ENCODE measurements around the gene CPT1A.
"Not testable (repeated sequence)": the region's sequence is repeated elsewhere in the genome, so short reads cannot be mapped to it uniquely, and the experiment has no call there.

Gene CPT1A

GRCh38 chr11:68841718-68842426, at the start of gene CPT1A:
CPT1A (minus strand) TSS chr11:68841916; CDS start chr11:68815474, 26,442 bp downstream.
- peak; percentile 68 for DNase-seq

GRCh38 chr11:68890490-68891231, 48.9 kb upstream of the CPT1A start:
- no peak for DNase-seq

GRCh38 chr11:68889948-68890446, 48.3 kb upstream of the CPT1A start:
- no peak for DNase-seq

- not testable (repeated sequence) for DNase-seq
Observed at GRCh38 chr11:68884827-68885226, 43.1 kb upstream of the CPT1A start.

- DNase-seq, result no peak
Observed at GRCh38 chr11:68882391-68882790, 40.7 kb upstream of the CPT1A start.

- no peak for DNase-seq
Observed at GRCh38 chr11:68881320-68881719, 39.6 kb upstream of the CPT1A start.

GRCh38 chr11:68880851-68881250, 39.1 kb upstream of the CPT1A start:
- no peak for DNase-seq

GRCh38 chr11:68878022-68878421, 36.3 kb upstream of the CPT1A start:
- no peak for DNase-seq

- DNase-seq, result no peak
Observed at GRCh38 chr11:68872216-68873003, 30.7 kb upstream of the CPT1A start.

GRCh38 chr11:68870470-68870869, 28.8 kb upstream of the CPT1A start:
- DNase-seq, result no peak

GRCh38 chr11:68868221-68868835, 26.6 kb upstream of the CPT1A start:
- DNase-seq, result no peak

GRCh38 chr11:68867066-68867465, 25.4 kb upstream of the CPT1A start:
- no peak for DNase-seq

GRCh38 chr11:68865241-68865640, 23.5 kb upstream of the CPT1A start:
- no peak for DNase-seq

GRCh38 chr11:68863553-68864265, 22.0 kb upstream of the CPT1A start:
- DNase-seq, result no peak

GRCh38 chr11:68862421-68862820, 20.7 kb upstream of the CPT1A start:
- no peak for DNase-seq

GRCh38 chr11:68859123-68859522, 17.4 kb upstream of the CPT1A start:
- DNase-seq, result no peak

- no peak for DNase-seq
Observed at GRCh38 chr11:68857037-68857586, 15.4 kb upstream of the CPT1A start.

GRCh38 chr11:68856425-68857030, 14.8 kb upstream of the CPT1A start:
- DNase-seq, result not testable (repeated sequence)

GRCh38 chr11:68855205-68855981, 13.7 kb upstream of the CPT1A start:
- peak; percentile 17 for DNase-seq

GRCh38 chr11:68854273-68854958, 12.7 kb upstream of the CPT1A start:
- no peak for DNase-seq

Data from stimulated activated CD4-positive, alpha-beta T cell treated with anti-CD3 and anti-CD28 coated beads, Interleukin-4, amount 100 ng/mL, for 24 hours (primary cell).